GM21381 (cell line): Measurements from ENCODE around the gene ARL13B.
"Not testable (repeated sequence)": the region's sequence is repeated elsewhere in the genome, so short reads cannot be mapped to it uniquely, and the experiment has no call there.

Experiments
- ATAC-seq: cut with Tn5 transposase; IDR thresholded peaks from one replicate; pipeline ENCODE4 v1.9.1; 2021; ENCODE audit warnings: mild to moderate bottlenecking, moderate library complexity; ENCODE audit not compliant: unreplicated experiment

Gene ARL13B

GRCh38 chr3:93992207-93992606, 12.3 kb downstream of the ARL13B start:
- ATAC-seq, result no peak

DNA sequence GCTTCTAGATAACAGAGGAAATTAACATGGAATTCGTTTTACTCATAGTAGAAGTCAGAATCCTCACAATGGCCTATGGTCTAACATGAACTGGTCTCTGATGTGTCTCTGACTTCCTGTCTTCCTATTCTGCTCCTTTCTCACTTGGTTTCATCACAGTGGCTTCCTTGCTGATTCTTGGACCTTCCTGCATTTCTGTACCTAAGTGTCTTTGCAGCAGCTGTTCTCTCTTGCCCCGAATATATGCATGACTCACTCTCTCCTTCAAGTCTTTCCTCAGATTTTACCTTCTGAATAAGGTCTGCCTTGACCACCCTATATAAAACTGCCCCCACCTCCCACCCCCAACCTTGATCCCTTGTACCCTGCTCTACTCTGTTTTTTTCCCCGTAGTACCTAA, 14.1 kb downstream of the ARL13B start:
- ATAC-seq, result no peak

GRCh38 chr3:94001191-94001590, 21.2 kb downstream of the ARL13B start:
- ATAC-seq, result no peak

DNA sequence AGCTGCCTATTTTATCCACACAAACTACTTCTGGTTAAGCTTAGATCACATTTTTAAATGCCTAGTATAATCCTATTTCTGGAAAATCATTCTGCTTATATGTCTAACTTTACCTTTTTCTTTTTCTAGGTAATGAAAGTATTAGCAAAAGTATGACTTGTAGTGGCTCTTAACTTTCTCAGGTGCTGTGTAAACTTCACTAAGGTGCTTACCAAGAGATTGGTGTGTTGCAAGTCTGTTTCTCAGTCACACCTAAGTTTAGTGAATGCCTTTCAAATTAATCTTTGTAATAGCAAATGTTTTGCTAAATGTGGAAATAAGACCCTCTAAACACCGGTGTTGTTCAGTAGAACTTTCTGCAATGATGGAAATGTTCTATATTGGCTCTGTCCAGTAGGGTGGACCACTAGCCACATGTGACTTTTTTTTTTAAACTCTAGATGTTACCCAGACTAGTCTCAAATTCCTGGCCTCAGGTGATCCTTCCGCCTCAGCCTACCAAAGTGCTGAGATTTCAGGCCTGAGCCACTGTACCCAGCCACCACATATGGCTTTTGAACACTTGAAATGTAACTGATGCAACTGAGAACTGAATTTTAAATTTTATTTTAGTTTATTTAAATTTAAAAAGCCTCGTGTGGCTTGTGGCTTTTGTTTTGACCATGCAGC, 22.0 kb downstream of the ARL13B start:
- no peak for ATAC-seq

- peak; percentile 94 for ATAC-seq
These were observed 24.5 kb downstream of the ARL13B start for GRCh38 chr3:94004301-94004910.

DNA sequence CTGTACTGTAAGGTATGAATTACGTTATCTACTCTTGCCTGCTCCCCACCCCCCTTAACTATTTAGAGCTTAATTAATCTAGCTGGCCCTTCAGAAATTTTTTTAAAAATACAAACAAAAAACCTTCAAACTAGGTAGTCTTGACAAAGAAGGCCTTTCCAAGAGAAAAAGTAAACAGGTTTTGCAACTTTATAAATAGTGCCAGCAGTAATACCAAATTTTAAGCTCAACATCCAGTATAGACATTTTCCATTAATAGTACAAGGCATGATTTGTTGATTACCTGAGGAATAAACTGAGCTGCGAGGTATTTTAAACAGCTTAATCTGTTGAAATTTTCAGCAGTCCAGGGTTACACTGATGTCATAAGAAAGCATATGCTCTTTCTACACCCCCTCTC, 28.3 kb downstream of the ARL13B start:
- no peak for ATAC-seq

GRCh38 chr3:94009608-94010007, 29.7 kb downstream of the ARL13B start:
- no peak for ATAC-seq

GRCh38 chr3:94011233-94011711, 31.3 kb downstream of the ARL13B start:
- no peak for ATAC-seq

DNA sequence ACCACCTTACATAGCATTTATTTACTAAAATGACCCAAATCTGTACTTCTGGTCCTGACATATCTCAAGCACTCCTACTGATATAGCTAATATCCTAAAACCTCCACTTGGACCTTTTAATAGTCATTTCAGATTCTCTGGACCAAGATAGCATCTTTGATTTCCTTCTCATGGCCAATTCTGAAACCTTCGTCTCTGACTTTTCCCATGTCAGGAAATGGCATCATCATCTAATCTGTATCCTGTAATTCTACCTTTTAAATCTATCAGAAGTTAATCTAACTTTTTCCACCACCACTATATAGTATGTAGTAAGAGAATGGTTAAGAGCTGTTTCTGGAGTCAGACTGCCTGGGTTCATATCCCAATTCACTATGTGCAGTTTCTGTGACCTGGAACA, 32.2 kb downstream of the ARL13B start:
- ATAC-seq, result no peak

GRCh38 chr3:94015025-94015424, 35.1 kb downstream of the ARL13B start:
- no peak for ATAC-seq

- no peak for ATAC-seq
These were observed 39.7 kb downstream of the ARL13B start for GRCh38 chr3:94019659-94020058.

GRCh38 chr3:94020293-94020692, 40.3 kb downstream of the ARL13B start:
- ATAC-seq, result no peak

GRCh38 chr3:94024385-94024784, 44.4 kb downstream of the ARL13B start:
- no peak for ATAC-seq

DNA sequence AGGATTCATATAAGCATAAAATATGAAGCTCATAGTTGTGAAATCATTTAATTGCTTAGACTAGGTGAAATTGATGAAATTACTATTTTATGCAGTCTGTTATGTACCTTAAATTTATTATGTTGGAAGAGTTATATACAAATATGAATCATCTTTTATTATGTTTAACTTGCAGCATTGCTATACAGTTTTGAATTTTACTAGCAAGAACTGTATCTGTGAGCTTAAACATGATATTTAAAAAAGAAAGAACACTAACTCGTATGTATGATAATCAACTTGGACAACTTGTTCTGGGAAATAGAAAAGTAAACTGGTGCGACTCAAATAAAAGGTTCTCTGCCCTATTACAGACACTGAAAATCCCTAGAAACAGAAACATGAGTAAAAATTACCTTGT, 46.7 kb downstream of the ARL13B start:
- no peak for ATAC-seq

DNA sequence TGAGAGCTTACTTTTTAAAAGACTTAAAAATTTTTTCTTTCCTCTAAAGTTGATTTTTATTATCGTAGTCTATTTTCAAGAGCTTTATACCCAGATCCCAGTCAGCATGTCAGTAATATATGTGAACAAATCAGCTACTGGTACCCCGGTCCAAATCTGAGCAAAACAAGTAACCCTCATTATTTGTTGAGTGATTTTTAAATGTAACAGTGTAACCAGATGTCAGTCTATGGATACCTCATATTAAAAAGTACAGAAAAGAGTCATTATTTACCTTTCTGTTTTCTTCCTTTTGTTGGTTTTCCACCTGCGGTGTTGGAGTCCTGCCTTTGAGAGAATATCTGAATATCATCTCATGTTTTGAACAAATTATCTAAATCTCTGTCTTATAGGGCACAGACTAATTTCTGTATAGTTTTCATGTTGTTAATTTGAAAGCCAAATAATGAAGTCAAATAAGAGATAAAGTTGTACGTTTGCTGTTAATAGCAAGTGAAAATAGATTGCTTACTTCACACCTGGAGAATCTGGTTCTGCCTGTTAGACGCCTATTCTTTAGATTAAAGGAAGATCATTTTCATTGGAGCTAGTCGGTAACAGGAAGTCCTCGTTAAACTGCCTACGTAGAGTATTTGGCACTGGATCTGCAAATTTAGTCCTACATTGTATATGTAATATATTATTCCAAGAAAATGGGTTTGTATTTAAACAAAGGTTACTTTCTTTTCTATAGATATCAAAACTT, 48.3 kb downstream of the ARL13B start, which contains the start of gene STX19:
Gene STX19, minus strand, starts transcription at position 505 of the 745 bp plus-strand sequence. CDS start 13,328 bp downstream, outside the sequence.
- ATAC-seq, result no peak

GRCh38 chr3:94036909-94037507, 57.1 kb downstream of the ARL13B start:
- no peak for ATAC-seq

DNA sequence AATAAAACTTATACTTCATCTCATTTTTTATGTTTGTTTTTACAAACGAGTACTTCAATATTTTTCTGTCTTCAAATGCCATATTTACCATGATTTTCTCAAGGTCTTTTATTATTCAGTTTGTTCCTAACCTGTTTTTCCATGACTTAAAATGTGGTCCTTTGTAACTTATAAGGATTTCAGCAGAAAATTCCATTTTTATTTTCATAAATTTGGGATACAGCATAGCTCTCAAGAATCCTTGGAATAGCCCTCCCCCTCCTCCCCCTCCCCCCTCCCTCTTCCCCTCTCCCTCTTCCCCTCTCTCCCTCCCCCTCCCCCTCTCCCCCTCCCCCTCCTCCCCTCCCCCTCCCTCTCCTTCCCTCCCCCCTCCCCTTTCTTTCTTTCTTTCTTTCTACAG, 63.3 kb downstream of the ARL13B start:
- ATAC-seq, result no peak

DNA sequence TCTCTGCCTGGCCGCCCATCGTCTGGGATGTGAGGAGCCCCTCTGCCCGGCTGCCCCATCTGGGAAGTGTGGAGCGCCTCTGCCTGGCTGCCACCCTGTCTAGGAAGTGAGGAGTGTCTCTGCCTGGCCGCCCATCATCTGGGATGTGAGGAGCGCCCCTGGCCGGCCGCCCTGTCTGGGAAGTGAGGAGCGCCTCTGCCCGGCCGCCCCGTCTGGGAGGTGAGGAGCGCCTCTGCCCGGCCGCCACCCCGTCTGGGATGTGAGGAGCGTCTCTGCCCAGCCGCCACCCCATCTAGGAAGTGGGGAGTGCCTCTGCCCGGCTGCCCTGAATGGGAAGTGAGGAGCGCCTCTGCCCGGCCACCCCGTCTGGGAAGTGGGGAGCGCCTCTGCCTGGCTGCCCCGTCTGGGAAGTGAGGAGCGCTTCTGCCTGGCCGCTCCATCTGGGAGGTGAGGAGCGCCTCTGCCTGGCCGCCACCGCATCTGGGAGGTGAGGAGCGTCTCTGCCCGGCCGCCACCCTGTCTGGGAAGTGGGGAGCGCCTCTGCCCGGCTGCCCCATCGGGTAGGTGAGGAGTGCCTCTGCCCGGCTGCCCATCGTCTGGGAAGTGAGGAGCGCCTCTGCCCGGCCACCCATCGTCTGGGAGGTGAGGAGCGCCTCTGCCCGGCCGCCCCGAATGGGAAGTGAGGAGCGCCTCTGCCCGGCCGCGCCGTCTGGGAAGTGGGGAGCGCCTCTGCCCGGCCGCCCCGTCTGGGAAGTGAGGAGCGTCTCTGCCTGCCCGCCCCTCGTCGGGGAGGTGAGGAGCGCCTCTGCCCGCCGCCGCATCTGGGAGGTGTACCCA, 64.4 kb downstream of the ARL13B start:
- not testable (repeated sequence) for ATAC-seq

DNA sequence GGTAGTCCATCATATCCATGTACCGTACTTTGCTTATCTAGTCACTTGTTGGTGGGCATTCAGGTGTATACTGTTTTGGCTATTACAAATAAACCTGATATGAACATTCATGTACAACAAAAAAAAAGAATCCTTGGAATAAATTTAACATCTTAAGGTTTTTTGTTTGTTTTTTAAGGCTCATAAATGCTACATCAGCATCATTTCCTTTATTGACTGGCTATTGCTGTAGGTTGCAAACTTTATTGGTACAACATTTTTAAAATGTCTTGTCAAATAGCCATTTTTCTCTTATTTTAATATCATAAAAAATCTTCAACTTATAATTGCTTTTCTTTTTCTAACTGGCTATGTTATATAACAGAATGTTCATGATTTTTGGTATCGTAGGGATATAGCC, 66.6 kb downstream of the ARL13B start:
- no peak for ATAC-seq

DNA sequence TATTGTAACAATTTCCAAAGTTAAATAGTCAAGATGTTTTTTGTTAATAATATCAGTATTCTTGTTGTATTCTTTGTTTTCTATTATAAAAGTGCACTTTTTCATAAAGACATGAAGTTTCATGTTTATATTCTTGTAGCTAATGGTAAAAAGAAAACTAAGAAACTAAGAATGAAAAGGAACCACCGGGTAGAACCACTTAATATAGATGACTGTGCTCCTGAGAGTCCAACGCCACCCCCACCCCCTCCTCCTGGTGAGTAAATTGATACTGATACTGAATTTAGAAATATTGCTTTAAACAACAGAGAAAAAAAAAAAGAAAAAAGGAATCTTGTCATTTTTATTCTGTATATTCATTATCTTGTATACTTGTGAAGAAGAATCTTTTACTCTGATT, 69.3 kb downstream of the ARL13B start:
- no peak for ATAC-seq

- no peak for ATAC-seq
These were observed 70.6 kb downstream of the ARL13B start for GRCh38 chr3:94050546-94050945.
